GM19452 (cell line): ENCODE data around the gene EWSR1.
"Not testable (repeated sequence)": the region's sequence is repeated elsewhere in the genome, so short reads cannot be mapped to it uniquely, and the experiment has no call there.

Experiments used
- ATAC-seq: cut with Tn5 transposase; IDR thresholded peaks from one replicate; pipeline ENCODE4 v1.9.1; 2021; ENCODE audit not compliant: unreplicated experiment

EWSR1 gene

GRCh38 chr22:29245626-29246385, 22.3 kb upstream of the EWSR1 start:
- no peak for ATAC-seq

GRCh38 chr22:29247891-29248290, 20.2 kb upstream of the EWSR1 start:
- not testable (repeated sequence) for ATAC-seq

GRCh38 chr22:29251265-29251664, 16.8 kb upstream of the EWSR1 start:
- no peak for ATAC-seq

GRCh38 chr22:29251981-29252911, 15.8 kb upstream of the EWSR1 start:
- ATAC-seq: no peak

- no peak for ATAC-seq
Observed at GRCh38 chr22:29253561-29254285, 14.3 kb upstream of the EWSR1 start.

GRCh38 chr22:29254286-29254660, 13.8 kb upstream of the EWSR1 start:
- no peak for ATAC-seq

GRCh38 chr22:29255064-29255621, 12.9 kb upstream of the EWSR1 start:
- no peak for ATAC-seq

GRCh38 chr22:29256606-29257325, 11.3 kb upstream of the EWSR1 start:
- no peak for ATAC-seq

- no peak for ATAC-seq
Observed at GRCh38 chr22:29257751-29258181, 10.3 kb upstream of the EWSR1 start.

GRCh38 chr22:29258407-29259252, 9.4 kb upstream of the EWSR1 start:
- no peak for ATAC-seq

- ATAC-seq: no peak
Observed at GRCh38 chr22:29259253-29259899, 8.7 kb upstream of the EWSR1 start.

GRCh38 chr22:29260031-29260560, 8.0 kb upstream of the EWSR1 start:
- no peak for ATAC-seq

GRCh38 chr22:29260601-29261315, 7.3 kb upstream of the EWSR1 start:
- ATAC-seq: no peak

GRCh38 chr22:29263791-29264276, 4.2 kb upstream of the EWSR1 start:
- no peak for ATAC-seq

GRCh38 chr22:29265305-29265704, 2.8 kb upstream of the EWSR1 start:
- ATAC-seq: no peak

GRCh38 chr22:29265929-29266328, 2.1 kb upstream of the EWSR1 start:
- no peak for ATAC-seq

- no peak for ATAC-seq
Observed at GRCh38 chr22:29266564-29267461, 1.3 kb upstream of the EWSR1 start.
